HEK293 (cell line): ENCODE results near the gene SNX21.
"Not testable (repeated sequence)": the region's sequence is repeated elsewhere in the genome, so short reads cannot be mapped to it uniquely, and the experiment has no call there.

Experiments used
- CTCF ChIA-PET: fragments of 350-600 bp; formaldehyde crosslinking; extraction: SDS; loops from one replicate; lab custom pipeline; 2021; ENCODE audit warnings: antibody characterized with exemption; lab: Yijun Ruan, JAX
- POLR2A ChIA-PET: fragments of 300-600 bp; formaldehyde crosslinking; extraction: SDS; loops from one replicate; lab custom pipeline; 2020; ENCODE audit warnings: antibody characterized with exemption, inconsistent platforms; lab: Yijun Ruan, JAX
- H3K27ac ChIP-seq: fragments of 200-500 bp; sonication (Bioruptor generic); 2 replicates; pipeline ENCODE4 v1.5.1; 2014; ENCODE audit warnings: low read depth, low read length, control low read depth, inconsistent platforms; ENCODE audit errors: extremely low read depth
- H3K36me3 ChIP-seq, 2 experiments: fragments of 200-500 bp in 1 of 2; sonication (Bioruptor generic) in 1 of 2; 1 replicate in 1 of 2; 2 replicates in 1 of 2; pipeline ENCODE4 v1.5.1; 2014 to 2017; ENCODE audit warnings: inconsistent platforms in 2 of 2, low read length in 2 of 2; ENCODE audit not compliant: control insufficient read depth in 2 of 2, insufficient read depth in 1 of 2
- H3K4me1 ChIP-seq: fragments of 200-500 bp; sonication (Bioruptor generic); 2 replicates; pipeline ENCODE4 v1.5.1; 2014; ENCODE audit warnings: mild to moderate bottlenecking, low read length, inconsistent platforms; ENCODE audit not compliant: control insufficient read depth, insufficient read depth
- H3K4me3 ChIP-seq: 2 replicates; pipeline ENCODE4 v1.5.1; 2011; ENCODE audit warnings: low read depth, mild to moderate bottlenecking, control low read depth, low read length, moderate library complexity
- H3K9me3 ChIP-seq: fragments of 200-500 bp; sonication (Bioruptor generic); 2 replicates; pipeline ENCODE4 v1.5.1; 2014; ENCODE audit warnings: low read depth, low read length, inconsistent platforms; ENCODE audit not compliant: control insufficient read depth, insufficient read depth
- REST ChIP-seq: fragments of 450-650 bp; formaldehyde crosslinking; IDR thresholded peaks from 2 replicates; pipeline ENCODE4 v1.5.1; 2016; ENCODE audit warnings: missing biosample characterization, missing genetic modification characterization
- SCRT1 ChIP-seq: fragments of 450-650 bp; formaldehyde crosslinking; IDR thresholded peaks from 2 replicates; pipeline ENCODE4 v1.5.1; 2016; ENCODE audit warnings: missing biosample characterization, missing genetic modification characterization, borderline replicate concordance
- SCRT2 ChIP-seq: fragments of 450-650 bp; formaldehyde crosslinking; IDR thresholded peaks from 2 replicates; pipeline ENCODE4 v1.5.1; 2016; ENCODE audit warnings: missing biosample characterization, missing genetic modification characterization
- ZBTB20 ChIP-seq: fragments of 450-650 bp; formaldehyde crosslinking; IDR thresholded peaks from 2 replicates; pipeline ENCODE4 v1.5.1; 2016; ENCODE audit warnings: missing biosample characterization, missing genetic modification characterization
- ZBTB48 ChIP-seq: fragments of 450-650 bp; formaldehyde crosslinking; IDR thresholded peaks from 2 replicates; pipeline ENCODE4 v1.5.1; 2016; ENCODE audit warnings: missing biosample characterization, missing genetic modification characterization
- ZFP37 ChIP-seq: fragments of 450-650 bp; formaldehyde crosslinking; IDR thresholded peaks from 2 replicates; pipeline ENCODE4 v1.5.1; 2016; ENCODE audit warnings: missing biosample characterization, missing genetic modification characterization
- ZNF146 ChIP-seq: fragments of 450-650 bp; formaldehyde crosslinking; IDR thresholded peaks from 2 replicates; pipeline ENCODE4 v1.5.1; 2016; ENCODE audit warnings: missing biosample characterization, missing genetic modification characterization
- ZNF16 ChIP-seq: fragments of 450-650 bp; formaldehyde crosslinking; IDR thresholded peaks from 2 replicates; pipeline ENCODE4 v1.5.1; 2016; ENCODE audit warnings: low read depth, missing biosample characterization, missing genetic modification characterization
- ZNF223 ChIP-seq: fragments of 450-650 bp; formaldehyde crosslinking; IDR thresholded peaks from 2 replicates; pipeline ENCODE4 v1.5.1; 2016; ENCODE audit warnings: missing biosample characterization, missing genetic modification characterization
- ZNF292 ChIP-seq: fragments of 450-650 bp; formaldehyde crosslinking; IDR thresholded peaks from 2 replicates; pipeline ENCODE4 v1.5.1; 2016; ENCODE audit warnings: low read depth, missing biosample characterization, missing genetic modification characterization, borderline replicate concordance
- ZNF341 ChIP-seq: fragments of 450-650 bp; formaldehyde crosslinking; IDR thresholded peaks from 2 replicates; pipeline ENCODE4; 2016; ENCODE audit warnings: low read depth, missing biosample characterization, missing genetic modification characterization
- ZNF366 ChIP-seq: fragments of 450-650 bp; formaldehyde crosslinking; conservative IDR thresholded peaks from 2 replicates; pipeline ENCODE4 v1.5.1; 2016; ENCODE audit warnings: missing biosample characterization, missing genetic modification characterization
- ZNF777 ChIP-seq: fragments of 450-650 bp; formaldehyde crosslinking; IDR thresholded peaks from 2 replicates; pipeline ENCODE4 v1.5.1; 2017; ENCODE audit warnings: missing biosample characterization, missing genetic modification characterization, borderline replicate concordance
- ZNF791 ChIP-seq: fragments of 450-650 bp; formaldehyde crosslinking; IDR thresholded peaks from 2 replicates; pipeline ENCODE4 v1.5.1; 2016; ENCODE audit warnings: missing biosample characterization, missing genetic modification characterization
- TF ChIP-seq, protein P1 (sequence below): fragments of 450-650 bp; formaldehyde crosslinking; IDR thresholded peaks from 2 replicates; pipeline ENCODE4 v1.5.1; 2016; ENCODE audit warnings: missing biosample characterization, missing genetic modification characterization
- TF ChIP-seq, protein P2 (sequence below): fragments of 450-650 bp; formaldehyde crosslinking; IDR thresholded peaks from 2 replicates; pipeline ENCODE4 v1.5.1; 2016; ENCODE audit warnings: missing biosample characterization, missing genetic modification characterization
- TF ChIP-seq, protein P3 (sequence below): fragments of 450-650 bp; formaldehyde crosslinking; IDR thresholded peaks from 2 replicates; pipeline ENCODE4 v1.5.1; 2016; ENCODE audit warnings: missing biosample characterization, missing genetic modification characterization
- TF ChIP-seq, protein P4 (sequence below): fragments of 450-650 bp; formaldehyde crosslinking; IDR thresholded peaks from 2 replicates; pipeline ENCODE4 v1.5.1; 2016; ENCODE audit warnings: missing biosample characterization, missing genetic modification characterization

Gene SNX21

GRCh38 chr20:45797955-45798354, 35.6 kb upstream of the SNX21 start:
- TF ChIP-seq ZNF146 (tag by site-specific recombination) = peak; percentile 99
- H3K9me3 ChIP-seq, H3K4me1 ChIP-seq, H3K4me3 ChIP-seq, H3K27ac ChIP-seq: not testable (repeated sequence)
- ChIA-PET CTCF (interaction anchor here (1.0 to 3.9 kb wide), 8 partner anchors 10 to 288 kb away, joined by 4 to 22 read pairs (median 12); partner anchors contain the start of gene ZSWIM1), POLR2A (interaction anchor here (2.4 kb wide), 1 partner anchor 136 kb away, joined by 9 read pairs; the partner anchor contains the start of gene PCIF1)
- peaks cover 24 to 62% of the 10 kb centered on the region in 2 experiments for H3K36me3 ChIP-seq

GRCh38 chr20:45798935-45799642, 34.5 kb upstream of the SNX21 start:
- Histone ChIP-seq H3K4me1 (no peaks in the 10 kb centered on the region), H3K36me3 (peaks cover 22 to 67% of the 10 kb centered on the region in 2 experiments), H3K4me3 (no peak overlapping the region), H3K27ac (no peak overlapping the region), H3K9me3 (no peaks in the 10 kb centered on the region)
- ChIA-PET CTCF (interaction anchor here (0.6 to 3.9 kb wide), 48 partner anchors 9 to 1611 kb away, joined by 3 to 22 read pairs (median 4); partner anchors contain the start of genes ACOT8, SNX21, ZSWIM1 and ZSWIM3), POLR2A (interaction anchor here (0.6 to 2.4 kb wide), 4 partner anchors 18 to 159 kb away, joined by 3 to 9 read pairs (median 6); partner anchors contain the start of genes PCIF1 and ZSWIM1)
- TF ChIP-seq, protein P1, sequence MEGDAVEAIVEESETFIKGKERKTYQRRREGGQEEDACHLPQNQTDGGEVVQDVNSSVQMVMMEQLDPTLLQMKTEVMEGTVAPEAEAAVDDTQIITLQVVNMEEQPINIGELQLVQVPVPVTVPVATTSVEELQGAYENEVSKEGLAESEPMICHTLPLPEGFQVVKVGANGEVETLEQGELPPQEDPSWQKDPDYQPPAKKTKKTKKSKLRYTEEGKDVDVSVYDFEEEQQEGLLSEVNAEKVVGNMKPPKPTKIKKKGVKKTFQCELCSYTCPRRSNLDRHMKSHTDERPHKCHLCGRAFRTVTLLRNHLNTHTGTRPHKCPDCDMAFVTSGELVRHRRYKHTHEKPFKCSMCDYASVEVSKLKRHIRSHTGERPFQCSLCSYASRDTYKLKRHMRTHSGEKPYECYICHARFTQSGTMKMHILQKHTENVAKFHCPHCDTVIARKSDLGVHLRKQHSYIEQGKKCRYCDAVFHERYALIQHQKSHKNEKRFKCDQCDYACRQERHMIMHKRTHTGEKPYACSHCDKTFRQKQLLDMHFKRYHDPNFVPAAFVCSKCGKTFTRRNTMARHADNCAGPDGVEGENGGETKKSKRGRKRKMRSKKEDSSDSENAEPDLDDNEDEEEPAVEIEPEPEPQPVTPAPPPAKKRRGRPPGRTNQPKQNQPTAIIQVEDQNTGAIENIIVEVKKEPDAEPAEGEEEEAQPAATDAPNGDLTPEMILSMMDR (tag by site-specific recombination) = peak; percentile 82
- TF ChIP-seq, protein P2, sequence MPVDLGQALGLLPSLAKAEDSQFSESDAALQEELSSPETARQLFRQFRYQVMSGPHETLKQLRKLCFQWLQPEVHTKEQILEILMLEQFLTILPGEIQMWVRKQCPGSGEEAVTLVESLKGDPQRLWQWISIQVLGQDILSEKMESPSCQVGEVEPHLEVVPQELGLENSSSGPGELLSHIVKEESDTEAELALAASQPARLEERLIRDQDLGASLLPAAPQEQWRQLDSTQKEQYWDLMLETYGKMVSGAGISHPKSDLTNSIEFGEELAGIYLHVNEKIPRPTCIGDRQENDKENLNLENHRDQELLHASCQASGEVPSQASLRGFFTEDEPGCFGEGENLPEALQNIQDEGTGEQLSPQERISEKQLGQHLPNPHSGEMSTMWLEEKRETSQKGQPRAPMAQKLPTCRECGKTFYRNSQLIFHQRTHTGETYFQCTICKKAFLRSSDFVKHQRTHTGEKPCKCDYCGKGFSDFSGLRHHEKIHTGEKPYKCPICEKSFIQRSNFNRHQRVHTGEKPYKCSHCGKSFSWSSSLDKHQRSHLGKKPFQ (tag by site-specific recombination) = no peak
- no peak for TF ChIP-seq ZNF777
- no peak for TF ChIP-seq ZFP37
- TF ChIP-seq ZNF292 (tag by site-specific recombination) = no peak
- no peak for TF ChIP-seq ZNF223 (tag by site-specific recombination)
- TF ChIP-seq ZNF16 = no peak
- TF ChIP-seq ZBTB20 = no peak
- TF ChIP-seq, protein P3, sequence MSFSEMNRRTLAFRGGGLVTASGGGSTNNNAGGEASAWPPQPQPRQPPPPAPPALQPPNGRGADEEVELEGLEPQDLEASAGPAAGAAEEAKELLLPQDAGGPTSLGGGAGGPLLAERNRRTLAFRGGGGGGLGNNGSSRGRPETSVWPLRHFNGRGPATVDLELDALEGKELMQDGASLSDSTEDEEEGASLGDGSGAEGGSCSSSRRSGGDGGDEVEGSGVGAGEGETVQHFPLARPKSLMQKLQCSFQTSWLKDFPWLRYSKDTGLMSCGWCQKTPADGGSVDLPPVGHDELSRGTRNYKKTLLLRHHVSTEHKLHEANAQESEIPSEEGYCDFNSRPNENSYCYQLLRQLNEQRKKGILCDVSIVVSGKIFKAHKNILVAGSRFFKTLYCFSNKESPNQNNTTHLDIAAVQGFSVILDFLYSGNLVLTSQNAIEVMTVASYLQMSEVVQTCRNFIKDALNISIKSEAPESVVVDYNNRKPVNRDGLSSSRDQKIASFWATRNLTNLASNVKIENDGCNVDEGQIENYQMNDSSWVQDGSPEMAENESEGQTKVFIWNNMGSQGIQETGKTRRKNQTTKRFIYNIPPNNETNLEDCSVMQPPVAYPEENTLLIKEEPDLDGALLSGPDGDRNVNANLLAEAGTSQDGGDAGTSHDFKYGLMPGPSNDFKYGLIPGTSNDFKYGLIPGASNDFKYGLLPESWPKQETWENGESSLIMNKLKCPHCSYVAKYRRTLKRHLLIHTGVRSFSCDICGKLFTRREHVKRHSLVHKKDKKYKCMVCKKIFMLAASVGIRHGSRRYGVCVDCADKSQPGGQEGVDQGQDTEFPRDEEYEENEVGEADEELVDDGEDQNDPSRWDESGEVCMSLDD = no peak
- TF ChIP-seq SCRT2 (tag by site-specific recombination) = peak; percentile 81
- TF ChIP-seq REST (tag by site-specific recombination) = no peak
- TF ChIP-seq ZNF366 (tag by site-specific recombination) = peak; percentile 51
- peak; percentile 88 for TF ChIP-seq ZNF341 (tag by site-specific recombination)
- TF ChIP-seq ZBTB48 = no peak
- TF ChIP-seq, protein P4, sequence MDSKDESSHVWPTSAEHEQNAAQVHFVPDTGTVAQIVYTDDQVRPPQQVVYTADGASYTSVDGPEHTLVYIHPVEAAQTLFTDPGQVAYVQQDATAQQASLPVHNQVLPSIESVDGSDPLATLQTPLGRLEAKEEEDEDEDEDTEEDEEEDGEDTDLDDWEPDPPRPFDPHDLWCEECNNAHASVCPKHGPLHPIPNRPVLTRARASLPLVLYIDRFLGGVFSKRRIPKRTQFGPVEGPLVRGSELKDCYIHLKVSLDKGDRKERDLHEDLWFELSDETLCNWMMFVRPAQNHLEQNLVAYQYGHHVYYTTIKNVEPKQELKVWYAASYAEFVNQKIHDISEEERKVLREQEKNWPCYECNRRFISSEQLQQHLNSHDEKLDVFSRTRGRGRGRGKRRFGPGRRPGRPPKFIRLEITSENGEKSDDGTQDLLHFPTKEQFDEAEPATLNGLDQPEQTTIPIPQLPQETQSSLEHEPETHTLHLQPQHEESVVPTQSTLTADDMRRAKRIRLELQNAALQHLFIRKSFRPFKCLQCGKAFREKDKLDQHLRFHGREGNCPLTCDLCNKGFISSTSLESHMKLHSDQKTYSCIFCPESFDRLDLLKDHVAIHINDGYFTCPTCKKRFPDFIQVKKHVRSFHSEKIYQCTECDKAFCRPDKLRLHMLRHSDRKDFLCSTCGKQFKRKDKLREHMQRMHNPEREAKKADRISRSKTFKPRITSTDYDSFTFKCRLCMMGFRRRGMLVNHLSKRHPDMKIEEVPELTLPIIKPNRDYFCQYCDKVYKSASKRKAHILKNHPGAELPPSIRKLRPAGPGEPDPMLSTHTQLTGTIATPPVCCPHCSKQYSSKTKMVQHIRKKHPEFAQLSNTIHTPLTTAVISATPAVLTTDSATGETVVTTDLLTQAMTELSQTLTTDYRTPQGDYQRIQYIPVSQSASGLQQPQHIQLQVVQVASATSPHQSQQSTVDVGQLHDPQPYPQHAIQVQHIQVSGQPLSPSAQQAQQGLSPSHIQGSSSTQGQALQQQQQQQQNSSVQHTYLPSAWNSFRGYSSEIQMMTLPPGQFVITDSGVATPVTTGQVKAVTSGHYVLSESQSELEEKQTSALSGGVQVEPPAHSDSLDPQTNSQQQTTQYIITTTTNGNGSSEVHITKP (tag by site-specific recombination) = 0 out of 2 replicates have a peak, but pooled peaks have one; percentile 43
- no peak for TF ChIP-seq ZNF791 (tag by site-specific recombination)
- TF ChIP-seq SCRT1 (tag by site-specific recombination) = peak; percentile 64; the same call in 1 of the 2 replicates
